ENCODE measurements around the gene ZMYM3.
A peak's percentile ranks its signal among the peaks of the same experiment; 100 is the strongest.
"Not testable (repeated sequence)": the region's sequence is repeated elsewhere in the genome, so short reads cannot be mapped to it uniquely, and the experiment has no call there.

ZMYM3 gene

GRCh38 chrX:71254092-71254963, at the start of gene ZMYM3:
ZMYM3 (minus strand) TSS chrX:71254140; CDS start chrX:71253255, 885 bp downstream.
- peak; percentile 47 for DNase-seq (ENCODE audit: low read depth)

- DNase-seq (ENCODE audit: low read depth) = no peak
Observed at GRCh38 chrX:71302461-71303213, 48.7 kb upstream of the ZMYM3 start.

DNA sequence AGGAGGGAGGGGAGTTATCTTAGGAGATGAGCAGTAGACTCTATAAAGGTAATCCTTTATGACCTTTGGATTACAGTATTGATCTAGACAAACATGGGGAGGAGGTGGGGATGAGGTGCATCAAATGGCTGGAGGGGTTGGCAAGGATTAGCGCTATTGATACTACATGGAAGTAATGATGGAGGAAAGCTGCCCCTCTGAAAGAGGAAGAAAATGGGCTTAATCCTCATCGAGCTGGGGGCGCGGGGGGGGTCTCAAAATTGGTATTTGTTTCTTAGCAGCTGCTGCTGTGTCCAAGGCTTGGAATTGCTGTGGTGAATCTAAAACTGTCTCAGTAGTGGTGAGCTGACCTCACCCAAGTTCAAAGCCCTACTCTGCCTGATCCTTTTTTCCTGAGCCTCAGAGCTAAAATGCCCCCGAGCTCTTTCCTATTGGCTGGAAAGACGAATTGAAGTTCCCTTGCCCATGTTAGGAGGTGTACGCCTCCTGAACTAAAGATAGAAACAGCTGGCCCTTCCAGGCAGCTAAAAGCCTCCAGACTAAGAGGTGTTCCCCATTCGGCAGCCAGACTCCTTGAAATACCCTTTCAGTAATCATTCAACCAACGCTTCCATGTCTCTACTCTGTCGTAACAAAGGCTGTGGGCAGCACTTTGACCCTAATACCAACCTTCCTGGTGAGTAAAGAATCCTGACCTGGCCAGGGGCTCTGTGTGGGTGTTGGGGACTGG, 47.4 kb upstream of the ZMYM3 start, which contains the start of gene ITGB1BP2:
TSS of gene ITGB1BP2 (plus strand) at position 556 of the 730 bp plus-strand sequence. CDS start at position 613, 57 bp downstream.
- DNase-seq (ENCODE audit: low read depth) = no peak

GRCh38 chrX:71300495-71300894, 46.6 kb upstream of the ZMYM3 start:
- DNase-seq (ENCODE audit: low read depth) = not testable (repeated sequence)

- DNase-seq (ENCODE audit: low read depth) = not testable (repeated sequence)
Observed at GRCh38 chrX:71300064-71300463, 46.1 kb upstream of the ZMYM3 start.

DNA sequence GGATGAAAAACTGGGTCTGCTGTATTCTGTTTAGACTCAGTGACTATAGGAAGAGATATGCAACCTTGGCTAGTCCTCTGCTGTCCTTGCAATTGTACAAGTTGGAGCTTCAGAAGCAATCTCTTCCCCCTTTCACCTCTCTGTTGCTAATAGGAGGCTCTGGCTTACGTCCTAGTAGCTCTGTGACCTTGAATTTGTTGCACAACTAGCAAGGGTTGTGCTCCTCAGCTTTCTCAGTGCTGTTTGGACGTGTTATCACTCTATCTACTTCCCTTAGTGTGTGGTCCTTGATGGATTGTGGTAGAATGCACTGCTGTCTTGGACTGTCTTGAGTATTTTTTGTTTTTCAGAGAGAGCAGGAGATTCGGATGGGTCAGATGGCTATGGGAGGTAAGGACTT, 44.2 kb upstream of the ZMYM3 start:
- no peak for DNase-seq (ENCODE audit: low read depth)

GRCh38 chrX:71296806-71297205, 42.9 kb upstream of the ZMYM3 start:
- no peak for DNase-seq (ENCODE audit: low read depth)

DNA sequence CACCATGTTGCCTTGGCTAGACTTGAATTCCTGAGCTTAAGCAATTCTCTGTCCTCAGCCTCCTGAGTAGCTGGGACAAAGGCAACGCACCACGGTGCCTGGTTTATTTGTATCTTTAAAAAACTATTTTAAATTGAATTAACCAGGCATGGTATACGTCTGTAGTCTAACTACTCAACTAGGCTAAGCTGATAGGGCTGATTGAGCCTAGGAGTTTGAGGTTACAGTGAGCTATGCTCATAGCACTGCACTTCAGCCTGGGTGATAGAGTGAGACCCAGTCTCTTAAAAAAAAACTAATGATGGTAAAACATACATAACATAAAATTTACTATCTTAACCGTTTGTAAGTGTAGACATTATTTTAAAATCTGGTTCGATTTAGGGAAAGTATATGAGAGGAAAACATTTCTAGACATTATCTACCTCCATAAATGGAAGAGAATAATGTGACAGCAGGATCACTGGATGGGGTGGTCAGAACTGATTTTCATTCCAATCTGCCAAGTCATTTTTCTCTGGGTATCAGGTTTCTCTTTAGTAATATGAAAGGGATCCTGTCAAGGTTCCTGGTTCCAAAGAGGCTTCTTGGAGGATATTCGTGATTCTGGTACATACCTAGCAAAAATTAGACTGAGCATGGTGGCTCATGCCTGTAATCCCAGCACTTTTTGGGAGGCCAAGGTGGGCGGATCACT, 38.9 kb upstream of the ZMYM3 start:
- peak; percentile 53 for DNase-seq (ENCODE audit: low read depth)

- no peak for DNase-seq (ENCODE audit: low read depth)
Observed at GRCh38 chrX:71291381-71291780, 37.4 kb upstream of the ZMYM3 start.

DNA sequence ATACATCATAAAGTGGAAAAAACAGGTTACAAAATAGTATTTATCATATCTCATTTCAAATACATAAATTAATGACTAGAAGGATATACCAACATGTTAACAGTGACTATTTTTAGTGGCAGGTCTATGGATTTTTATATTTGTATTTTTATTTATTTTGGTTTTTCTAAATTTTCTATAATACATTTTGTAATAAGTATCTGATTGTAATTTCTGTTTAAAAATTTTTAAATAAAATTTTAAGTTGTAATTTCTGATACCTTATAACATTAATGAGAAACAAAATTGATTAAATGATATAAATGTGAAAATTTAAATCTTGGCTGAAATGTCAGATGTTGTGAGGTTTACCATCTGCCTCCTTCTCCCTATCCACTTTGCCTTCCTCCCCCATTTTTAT, 32.0 kb upstream of the ZMYM3 start:
- no peak for DNase-seq (ENCODE audit: low read depth)

- DNase-seq (ENCODE audit: low read depth) = peak; percentile 95
Observed at GRCh38 chrX:71283403-71284143, 29.6 kb upstream of the ZMYM3 start, which contains the start of gene NONO. NONO (plus strand) TSS chrX:71283635; CDS start chrX:71290638, 7,003 bp downstream.

GRCh38 chrX:71282514-71283402, 28.8 kb upstream of the ZMYM3 start:
- DNase-seq (ENCODE audit: low read depth) = no peak

GRCh38 chrX:71281300-71281699, 27.4 kb upstream of the ZMYM3 start:
- DNase-seq (ENCODE audit: low read depth) = not testable (repeated sequence)

GRCh38 chrX:71272313-71272712, 18.4 kb upstream of the ZMYM3 start:
- not testable (repeated sequence) for DNase-seq (ENCODE audit: low read depth)

- DNase-seq (ENCODE audit: low read depth) = no peak
Observed at GRCh38 chrX:71269801-71270395, 16.0 kb upstream of the ZMYM3 start.

- DNase-seq (ENCODE audit: low read depth) = not testable (repeated sequence)
Observed at GRCh38 chrX:71268624-71269023, 14.7 kb upstream of the ZMYM3 start.

DNA sequence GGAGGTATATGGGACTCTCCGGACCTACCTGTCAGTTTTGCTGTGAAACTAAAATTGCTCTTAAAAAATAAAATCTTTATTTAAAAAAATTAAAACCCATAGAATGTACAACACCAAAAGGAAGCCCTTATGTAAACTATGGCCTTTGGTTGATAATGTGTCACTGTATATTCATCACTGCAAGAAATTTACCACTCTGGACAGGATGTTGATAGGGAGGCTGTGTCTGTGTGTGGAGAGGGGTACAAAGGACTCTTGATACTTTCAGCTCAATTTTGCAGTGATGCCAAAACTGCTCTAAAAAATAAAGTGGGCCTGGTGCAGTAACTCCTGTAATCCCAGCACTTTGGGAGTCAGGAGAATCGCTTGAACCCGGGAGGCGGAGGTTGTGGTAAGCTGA, 2.9 kb upstream of the ZMYM3 start:
- DNase-seq (ENCODE audit: low read depth) = no peak

GRCh38 chrX:71256051-71256450, 2.1 kb upstream of the ZMYM3 start:
- no peak for DNase-seq (ENCODE audit: low read depth)

Data from HS-27A (cell line).